Body of pancreas (tissue), 4 donors: ENCODE results near the gene CPT2. TPM values are rescaled to one million over a fixed set of nuclear protein-coding genes. Genes with fewer than 3 reads are reported as not detected.
A peak's percentile ranks its signal among the peaks of the same experiment; 100 is the strongest.

ENCODE experiments used
- ATAC-seq: fragments of 150-250 bp; one replicate; pipeline ENCODE4 v1.9.1; 2016
- DNase-seq, 4 donors: peaks; one replicate each; pipeline ENCODE4 v3.0.0-alpha.2; 2019
- H3K27ac ChIP-seq, 4 donors: fragments of 200-600 bp; sonication (generic); 1 replicate in 3 of 4; 2 replicates in 1 of 4; pipeline versions ENCODE4 v1.5.1 to v1.6.1; 2016 to 2019; ENCODE audit warnings: mild to moderate bottlenecking in 1 of 4, mixed read lengths in 1 of 4, moderate library complexity in 1 of 4
- H3K27me3 ChIP-seq, 2 donors: fragments of 200-600 bp; sonication (generic); one replicate each; pipeline ENCODE4 v1.6.0; 2016; ENCODE audit warnings: mild to moderate bottlenecking in 1 of 2
- H3K36me3 ChIP-seq, 2 donors: fragments of 200-600 bp; sonication (generic); replicated peaks in 1 of 2; 2 replicates each; pipeline ENCODE4 v1.5.1; 2016; ENCODE audit warnings: low read depth in 2 of 2; ENCODE audit not compliant: insufficient read depth in 1 of 2
- H3K4me1 ChIP-seq: fragments of 200-600 bp; sonication (generic); one replicate; pipeline ENCODE4 v1.6.0; 2016
- H3K4me3 ChIP-seq, 2 donors: fragments of 200-600 bp; sonication (generic); 1 replicate in 1 of 2; 2 replicates in 1 of 2; pipeline ENCODE4 v1.5.1; 2016 to 2019
- H3K9me3 ChIP-seq, 3 donors: fragments of 200-600 bp; sonication (generic); 1 replicate in 2 of 3; 2 replicates in 1 of 3; pipeline ENCODE4 v1.5.1; 2016
- CTCF ChIP-seq, 7 experiments: fragments of 450-650 bp in 4 of 7; fragments of 200-600 bp in 3 of 7; sonication (generic) in 3 of 7; IDR thresholded peaks; one replicate each; pipeline ENCODE4 v1.5.1; 2016 to 2019; ENCODE audit warnings: antibody characterized with exemption in 7 of 7
- POLR2A ChIP-seq, 3 donors: fragments of 450-650 bp; IDR thresholded peaks; one replicate each; pipeline ENCODE4 v1.6.1; 2016; ENCODE audit warnings: antibody characterized with exemption in 3 of 3, mild to moderate bottlenecking in 2 of 3
- WGBS, 2 donors: methylation state at CpG; one replicate each; pipeline ENCODE4 v1.1.5; 2017; 5-methylcytosine and 5-hydroxymethylcytosine counted together
- intact Hi-C: fragments of 100-400 bp; cut with DNase I; formaldehyde crosslinking; loops from one replicate; pipeline ENCODE4 v1.15.1; 2023
- total RNA-seq, 2 donors: library from RNA; depleted of rRNA; stranded (reverse); fragments of >200 nt; gene quantifications; one replicate each; pipeline ENCODE4 v1.1.0, GENCODE V29; 2016

The CPT2 gene
- total RNA-seq, 2 donors from 2014 or later: 14.5 to 15.6 TPM

- ATAC-seq (no peak), DNase-seq (no peak)
- Histone ChIP-seq H3K4me1 (no peaks in the 10 kb centered on the region), H3K27me3 (no peaks in the 10 kb centered on the region), H3K4me3 (no peak overlapping the region), H3K36me3 (no peaks in the 10 kb centered on the region), H3K27ac (no peak overlapping the region), H3K9me3 (no peaks in the 10 kb centered on the region)
- intact Hi-C loops: no loop called here
- 70 to 84% methylated on average over 8 of the region's 8 CpGs for whole genome bisulfite sequencing, 2 donors
- TF ChIP-seq CTCF (IDR thresholded peaks at IDR 0.05): no peak
- TF ChIP-seq POLR2A (IDR thresholded peaks at IDR 0.05): no peak
Measured at GRCh38 chr1:53166912-53167311, 29.7 kb upstream of the CPT2 start.

- no peak for ATAC-seq
- WGBS, 2 donors: 55 to 64% methylated on average over 6 of the region's 6 CpGs
- Histone ChIP-seq H3K27ac (no peak overlapping the region), H3K9me3 (no peaks in the 10 kb centered on the region), H3K36me3 (no peaks in the 10 kb centered on the region), H3K27me3 (no peaks in the 10 kb centered on the region), H3K4me1 (peaks cover 26% of the 10 kb centered on the region), H3K4me3 (no peak overlapping the region)
- TF ChIP-seq CTCF (IDR thresholded peaks at IDR 0.05): no peak
- no peak for TF ChIP-seq POLR2A (IDR thresholded peaks at IDR 0.05)
- no peak for DNase-seq
- intact Hi-C loops: no loop called here
Measured at GRCh38 chr1:53172426-53173128, 24.0 kb upstream of the CPT2 start.

- H3K9me3 ChIP-seq: no peaks in the 10 kb centered on the region
- no peak overlapping the region for H3K4me3 ChIP-seq
- TF ChIP-seq CTCF (IDR thresholded peaks at IDR 0.05) (no peak), POLR2A (IDR thresholded peaks at IDR 0.05) (no peak)
- 73 to 81% methylated on average over 10 of the region's 10 CpGs for WGBS, 2 donors
- no peak for ATAC-seq
- H3K27ac ChIP-seq: peak overlapping the region in 2 of 4 donors; percentile 36 to 73
- no peaks in the 10 kb centered on the region for H3K36me3 ChIP-seq
- intact Hi-C loops: no loop called here
- DNase-seq: peak in 3 of 4 donors; percentile 25 to 77 (median 73)
- H3K4me1 ChIP-seq: peaks cover 27% of the 10 kb centered on the region
- H3K27me3 ChIP-seq: no peaks in the 10 kb centered on the region
Measured at GRCh38 chr1:53174971-53175913, 21.4 kb upstream of the CPT2 start.

GRCh38 chr1:53176452-53177208, 20.0 kb upstream of the CPT2 start:
- peak; percentile 84 for ATAC-seq
- 16 to 18% methylated on average over 9 to 10 of the region's 10 CpGs for WGBS, 2 donors
- Histone ChIP-seq H3K36me3 (no peaks in the 10 kb centered on the region), H3K9me3 (no peaks in the 10 kb centered on the region), H3K27ac (peak overlapping the region; percentile 45 to 82 (median 64)), H3K27me3 (no peaks in the 10 kb centered on the region), H3K4me3 (no peak overlapping the region), H3K4me1 (peaks cover 27% of the 10 kb centered on the region)
- intact Hi-C loops: no loop called here
- peak; percentile 49 to 81 (median 72) for DNase-seq
- TF ChIP-seq CTCF (IDR thresholded peaks at IDR 0.05): peak in 5 of 7 experiments; percentile 10 to 46 (median 26)
- no peak for TF ChIP-seq POLR2A (IDR thresholded peaks at IDR 0.05)
